Ramos (cell line): ENCODE measurements around the gene LBH.

Source experiments
- in situ Hi-C: fragments of 300-500 bp; cut with MboI; formaldehyde crosslinking; loops from one replicate; pipeline ENCODE4 v1.14.3; 2022; ENCODE audit warnings: low sequenced_read_pairs; ENCODE audit not compliant: unreplicated experiment

LBH gene

DNA sequence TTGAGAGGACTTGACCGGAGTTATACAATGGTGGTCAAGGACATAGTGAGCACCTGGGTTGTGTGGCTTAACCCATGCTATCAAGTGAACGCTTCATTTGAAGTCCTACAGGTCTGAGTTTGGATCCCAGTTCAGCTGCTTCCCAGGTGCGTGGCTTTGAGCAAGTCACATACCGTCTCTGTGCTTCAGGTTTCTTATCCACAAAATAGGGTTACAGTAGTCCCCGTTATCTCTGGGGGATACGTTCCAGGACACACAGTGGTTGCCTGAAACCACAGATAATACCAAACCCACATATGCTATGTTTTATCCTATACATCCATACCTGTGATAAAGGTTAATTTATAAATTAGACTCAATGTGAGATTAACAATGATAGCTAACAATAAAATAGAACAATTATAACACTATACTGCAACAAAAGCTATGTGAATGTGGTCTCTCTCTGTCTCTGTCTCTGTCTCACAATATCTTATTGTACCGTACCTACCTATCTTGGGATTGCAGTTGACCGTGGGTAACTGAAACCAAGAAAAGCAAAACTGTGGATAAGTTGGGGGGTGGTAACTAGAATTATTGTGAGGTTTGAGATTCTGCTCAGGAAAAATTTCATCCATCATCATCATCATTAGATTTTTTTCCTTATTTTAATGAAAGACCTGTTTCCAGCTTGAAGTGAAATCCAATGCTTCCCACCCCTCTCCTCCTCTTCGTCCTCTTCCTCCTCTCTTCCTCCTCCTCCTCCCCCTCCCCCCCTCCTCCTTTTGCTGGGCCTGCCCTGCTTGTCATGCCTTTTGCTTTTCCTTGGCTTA lies 22.7 kb downstream of the LBH start:
- in situ Hi-C loops: no loop called here

DNA sequence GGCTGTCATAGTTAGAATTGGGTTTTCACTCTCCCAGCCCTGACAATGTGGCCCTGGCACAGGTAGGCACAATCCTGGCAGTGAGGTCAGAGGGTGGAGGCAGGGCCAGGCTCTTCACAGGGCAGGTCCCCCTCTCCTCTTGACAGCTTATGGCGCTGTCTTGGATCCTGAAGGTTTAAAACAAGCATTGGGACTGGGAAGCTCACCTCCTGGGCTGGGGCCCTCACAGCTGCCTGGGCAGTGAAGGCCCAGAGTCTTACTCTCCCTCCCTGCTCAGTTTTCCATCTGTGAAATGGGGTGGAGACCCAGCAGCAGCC lies 23.3 kb downstream of the LBH start:
- in situ Hi-C loops: no loop called here

DNA sequence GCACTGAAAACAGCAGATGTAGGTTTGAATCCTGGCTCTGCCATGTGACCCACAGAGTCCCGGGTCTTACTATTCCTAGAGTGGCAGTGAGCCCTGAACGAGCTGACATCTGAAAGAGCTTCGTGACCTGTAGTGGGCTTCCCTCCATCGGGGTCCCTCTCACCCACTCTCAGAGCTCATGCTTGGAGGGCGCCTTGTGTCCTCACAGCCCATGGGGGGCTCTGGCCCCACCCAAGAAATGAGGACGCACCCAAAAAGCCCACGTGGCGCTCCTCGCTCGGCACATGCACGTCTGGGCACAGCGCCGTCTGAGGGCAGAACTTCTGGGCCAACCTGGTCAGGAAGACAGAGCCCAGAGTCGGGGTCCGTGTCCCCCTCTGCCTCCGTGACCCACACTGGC lies 23.7 kb downstream of the LBH start:
- in situ Hi-C loops: no loop called here

DNA sequence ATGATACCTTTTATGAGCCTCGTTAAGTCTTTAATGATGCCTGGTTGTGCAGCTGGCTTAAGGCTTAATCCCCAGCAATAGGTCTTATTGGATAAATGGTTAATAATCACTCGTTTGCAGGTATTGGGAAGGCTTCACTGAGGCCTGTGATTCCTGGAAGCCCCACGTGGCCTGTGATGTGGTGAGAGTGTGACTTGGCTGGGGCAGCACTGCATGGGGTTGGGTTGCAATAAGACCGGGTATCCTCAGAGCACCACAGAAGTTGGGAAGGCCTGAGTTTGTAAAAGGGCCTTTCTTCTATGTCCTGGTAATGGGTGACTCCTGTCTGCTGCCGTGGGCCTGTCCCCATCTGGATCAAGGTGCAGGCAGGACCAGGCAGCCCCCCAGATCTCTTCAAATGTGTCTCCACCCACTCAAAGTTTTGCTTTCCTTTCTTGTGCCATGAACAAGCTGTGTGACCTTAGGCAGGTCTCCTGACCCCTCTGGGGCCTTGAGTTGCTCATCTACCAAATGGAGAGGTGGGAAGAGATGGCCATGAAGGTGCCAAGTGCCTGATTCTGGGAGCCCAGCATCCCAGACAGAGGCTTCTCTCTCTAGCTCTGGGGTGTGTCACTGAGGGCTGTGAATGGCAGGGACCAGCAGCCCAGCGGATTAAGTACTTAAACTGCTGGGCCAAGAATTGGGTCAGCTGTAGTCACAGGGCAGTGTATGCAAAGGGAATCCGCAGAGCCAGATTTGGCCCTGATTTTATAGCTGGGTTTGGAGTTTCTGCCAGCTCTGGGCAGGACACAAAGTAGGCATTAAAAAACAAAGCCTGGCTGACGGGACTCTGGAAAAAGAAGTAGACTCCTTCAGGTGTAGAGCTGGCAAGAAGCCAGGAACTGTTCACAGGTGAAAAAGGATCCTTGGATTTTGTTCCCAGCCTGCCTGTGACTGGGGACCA lies 24.4 kb downstream of the LBH start:
- in situ Hi-C loops: no loop called here

DNA sequence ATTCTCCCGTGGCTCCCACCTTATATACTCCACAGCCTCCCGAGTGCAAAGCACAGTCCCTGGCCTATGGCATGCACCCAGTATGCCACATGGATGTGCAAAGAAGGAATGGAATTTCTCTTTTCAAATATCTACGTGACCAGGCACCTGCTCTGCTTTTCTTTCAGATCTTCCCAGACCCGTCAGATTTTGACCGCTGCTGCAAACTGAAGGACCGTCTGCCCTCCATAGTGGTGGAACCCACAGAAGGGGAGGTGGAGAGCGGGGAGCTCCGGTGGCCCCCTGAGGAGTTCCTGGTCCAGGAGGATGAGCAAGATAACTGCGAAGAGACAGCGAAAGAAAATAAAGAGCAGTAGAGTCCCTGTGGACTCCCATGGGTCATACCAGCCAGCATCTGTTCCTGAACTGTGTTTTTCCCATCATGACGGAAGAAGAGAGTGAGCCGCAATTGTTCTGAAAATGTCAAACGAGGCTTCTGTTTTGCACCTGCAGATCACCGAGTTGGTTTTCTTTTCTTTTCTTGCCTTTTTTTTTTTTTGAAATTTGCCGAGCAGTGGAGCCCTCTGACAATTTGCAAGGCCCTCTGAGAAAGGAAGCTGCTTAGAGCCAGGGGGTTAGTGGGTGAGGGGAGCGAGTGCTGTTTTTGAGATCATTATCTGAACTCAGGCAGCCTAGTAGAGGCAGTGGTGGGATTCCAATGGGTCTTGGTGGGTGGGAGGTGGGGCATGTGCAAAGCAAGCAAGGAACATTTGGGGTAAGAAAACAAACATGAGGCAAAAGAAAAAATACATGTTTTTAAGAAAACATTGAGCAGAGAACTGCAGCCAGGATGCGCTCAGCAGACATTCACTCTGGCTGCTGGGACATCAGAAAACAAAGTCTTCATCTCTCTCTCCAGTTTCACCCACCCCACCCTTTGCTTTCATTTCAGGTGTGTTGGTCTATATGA lies 26.2 kb downstream of the LBH start:
- in situ Hi-C loops: no loop called here

DNA sequence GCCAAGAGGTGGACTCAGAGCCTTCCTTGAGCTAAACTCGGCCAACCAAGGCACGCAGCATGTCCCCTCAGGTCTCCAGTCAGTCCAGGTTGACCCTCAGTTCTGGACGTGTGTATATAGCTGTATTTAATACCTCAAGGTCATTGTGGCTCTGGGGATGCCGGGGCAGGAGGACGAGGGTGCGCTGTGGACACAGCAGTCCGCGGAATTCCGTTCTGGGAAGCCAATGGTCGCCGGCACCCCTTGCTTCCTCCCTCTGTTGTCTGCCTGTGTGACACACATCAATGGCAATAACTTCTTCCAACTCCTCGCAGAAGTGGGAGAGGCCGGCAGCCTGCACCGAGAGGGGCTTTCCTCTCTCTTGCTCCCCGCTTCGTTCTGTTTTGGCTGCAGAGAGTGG lies 27.7 kb downstream of the LBH start:
- in situ Hi-C loops: no loop called here

DNA sequence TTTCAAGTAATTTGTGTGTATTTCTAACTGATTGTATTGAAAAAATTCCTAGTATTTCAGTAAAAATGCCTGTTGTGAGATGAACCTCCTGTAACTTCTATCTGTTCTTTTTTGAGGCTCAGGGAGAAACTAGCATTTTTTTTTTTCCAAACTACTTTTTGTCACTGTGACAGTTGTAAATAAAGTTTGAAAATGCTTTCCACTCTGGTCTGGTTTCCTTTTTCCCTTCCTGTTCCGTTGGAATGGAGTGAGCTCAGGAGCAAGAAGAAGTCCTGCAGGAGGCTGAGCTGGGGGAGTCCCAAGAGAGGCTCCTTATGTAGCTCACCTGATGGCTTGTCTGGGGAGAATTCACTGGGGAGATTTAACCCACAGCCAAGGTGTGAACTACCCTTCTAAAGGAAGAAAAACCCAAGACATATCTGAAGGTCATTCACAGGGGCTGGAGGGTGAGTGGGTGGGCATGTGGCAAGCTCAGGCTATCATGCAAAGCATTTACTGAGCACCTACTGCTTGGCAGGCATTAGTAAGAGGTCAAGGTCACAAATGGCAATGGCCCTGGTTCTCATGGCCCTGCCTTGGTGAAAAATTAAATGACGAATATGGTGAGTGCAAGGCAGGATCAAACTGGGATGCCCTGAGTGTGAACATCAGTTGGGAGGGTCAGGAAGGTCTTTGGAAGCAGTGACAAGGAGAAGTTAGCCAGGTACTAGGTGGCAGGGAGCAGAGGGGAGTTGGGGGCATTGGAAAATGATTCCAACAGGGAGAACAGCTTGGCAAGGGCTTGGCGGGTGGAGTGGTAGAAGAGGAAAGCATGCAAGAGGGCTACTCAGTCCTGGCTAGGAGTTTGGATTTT lies 28.7 kb downstream of the LBH start:
- in situ Hi-C loops: no loop called here

DNA sequence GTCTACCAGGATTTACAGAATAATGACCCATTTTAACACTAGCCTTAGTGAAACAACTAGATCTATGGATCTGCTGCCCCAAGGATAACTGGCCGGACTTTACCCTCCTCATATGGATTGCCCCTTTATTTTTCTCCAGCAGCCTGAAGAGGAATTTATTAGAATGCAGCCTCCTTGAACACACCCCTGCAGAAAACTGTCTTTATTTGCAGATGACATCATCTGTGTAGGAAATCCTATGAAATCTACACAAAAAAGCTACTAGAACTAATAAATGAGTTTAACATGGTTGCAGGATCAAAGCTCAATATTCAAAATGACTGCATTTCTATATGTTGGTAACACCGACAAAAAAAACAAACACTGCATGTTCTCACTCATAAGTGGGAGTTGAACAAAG lies 29.6 kb downstream of the LBH start:
- in situ Hi-C loops: no loop called here

DNA sequence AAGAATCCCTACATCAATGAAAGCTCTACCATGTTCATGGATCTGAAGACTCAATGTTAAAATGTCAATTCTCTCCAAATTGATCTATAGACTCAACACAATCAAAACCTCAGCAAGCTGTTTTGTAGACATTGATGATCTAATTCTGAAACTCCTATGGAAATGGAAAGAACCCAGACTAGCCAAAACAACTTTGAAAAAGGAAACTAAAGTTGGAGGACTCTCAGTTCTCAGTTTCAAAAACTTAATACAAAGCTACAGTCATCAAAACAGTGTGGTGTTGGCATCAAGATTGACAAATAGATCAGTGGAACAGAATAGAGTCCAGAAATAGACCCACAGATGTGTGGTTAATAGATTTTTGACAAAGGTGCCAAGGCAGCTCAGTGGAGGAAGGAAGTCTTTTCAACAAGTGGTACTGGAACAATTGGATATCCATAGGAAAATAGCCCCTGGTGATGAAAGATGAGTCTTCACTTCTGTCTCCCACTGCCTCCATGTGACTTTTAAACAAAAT lies 30.4 kb downstream of the LBH start:
- in situ Hi-C loops: no loop called here

DNA sequence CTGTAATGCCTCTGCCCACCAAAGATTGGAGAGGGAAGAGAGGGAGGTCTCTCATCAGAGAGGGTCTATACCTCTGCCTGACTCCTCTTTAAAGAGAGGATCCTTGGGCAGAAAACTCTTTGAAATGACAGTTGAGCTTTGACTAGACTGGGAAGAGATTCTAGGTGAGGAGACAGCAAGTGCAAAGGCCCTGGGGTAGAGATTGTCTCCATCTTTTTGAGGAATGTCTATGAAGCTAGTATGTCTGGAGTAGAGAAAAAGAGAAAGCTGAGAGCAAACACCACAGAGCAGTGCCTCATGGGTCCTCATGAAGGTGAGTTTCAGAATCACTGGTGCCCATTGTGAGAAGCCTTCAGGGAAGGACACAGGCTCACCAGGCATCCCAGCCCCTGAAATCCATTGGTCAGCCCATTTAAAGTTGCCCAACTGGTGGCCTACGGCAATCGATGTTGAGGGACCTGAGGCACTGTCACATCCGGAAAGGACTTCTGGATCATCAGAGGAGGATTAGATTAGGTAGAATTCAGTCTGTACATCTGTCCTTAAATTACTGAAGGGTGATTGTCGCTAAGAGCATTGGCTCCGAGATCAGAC lies 31.5 kb downstream of the LBH start:
- in situ Hi-C loops: no loop called here

DNA sequence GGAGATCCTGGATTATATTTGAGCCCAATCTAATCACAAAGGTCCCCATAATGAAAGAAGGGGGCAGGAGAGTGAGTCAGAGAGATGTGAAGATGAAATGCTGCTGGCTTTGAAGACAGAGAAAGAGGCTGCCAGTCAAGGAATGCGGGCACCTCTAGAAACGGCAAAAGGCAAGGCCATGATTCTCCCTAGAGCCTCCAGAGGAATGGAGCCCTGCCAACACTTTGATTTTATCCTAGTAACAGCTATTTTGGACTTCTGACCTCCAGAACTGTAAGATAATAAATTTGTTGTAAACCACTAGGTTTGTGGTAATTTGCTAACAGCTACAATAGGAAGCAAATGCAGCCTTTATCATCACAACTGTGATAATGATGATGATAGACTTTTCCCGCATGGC lies 32.9 kb downstream of the LBH start:
- in situ Hi-C loops: no loop called here

DNA sequence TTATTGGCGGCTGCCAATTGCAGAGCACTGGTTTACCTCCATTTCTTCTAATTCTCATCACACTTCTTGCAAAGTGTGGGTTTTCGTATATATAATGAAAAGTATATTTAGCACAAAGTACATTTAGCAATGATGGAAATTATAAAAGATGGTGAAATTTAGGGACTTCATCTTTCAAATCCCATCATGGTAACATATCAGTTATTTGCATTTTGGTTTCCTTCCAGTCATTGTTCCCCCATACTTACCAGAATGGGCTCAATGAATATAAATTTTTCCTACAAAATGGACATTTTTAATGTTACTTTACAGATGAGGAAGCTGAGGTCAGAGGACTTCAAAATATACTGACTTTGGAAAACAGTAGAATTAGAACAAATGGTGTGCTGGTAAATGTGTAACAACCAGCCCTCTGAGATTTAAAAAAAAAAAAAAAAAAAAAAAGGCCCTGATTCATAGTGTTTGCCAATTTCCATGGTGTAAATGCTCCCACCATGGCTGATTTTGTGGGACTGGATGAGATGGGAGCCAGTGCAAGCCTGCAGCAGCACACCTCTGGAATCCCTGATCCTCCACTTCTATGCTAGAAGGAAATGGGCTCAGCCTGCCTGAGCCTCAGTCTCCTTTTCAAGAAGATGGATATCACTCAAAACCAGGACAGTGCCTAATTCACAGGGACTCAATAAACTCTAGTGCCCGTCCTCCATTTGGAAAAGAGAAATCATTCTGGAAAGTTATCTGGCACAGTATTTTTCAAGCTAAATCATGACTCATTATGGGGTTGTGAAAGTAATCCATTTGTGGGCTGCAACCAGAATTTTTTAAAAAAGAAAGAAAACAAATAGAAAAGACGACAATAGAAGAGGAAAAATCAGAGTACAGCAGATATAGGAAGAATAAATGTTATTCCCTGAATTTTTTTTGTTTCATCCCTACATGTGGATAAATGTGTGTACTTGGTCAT lies 34.0 kb downstream of the LBH start:
- in situ Hi-C loops: no loop called here

DNA sequence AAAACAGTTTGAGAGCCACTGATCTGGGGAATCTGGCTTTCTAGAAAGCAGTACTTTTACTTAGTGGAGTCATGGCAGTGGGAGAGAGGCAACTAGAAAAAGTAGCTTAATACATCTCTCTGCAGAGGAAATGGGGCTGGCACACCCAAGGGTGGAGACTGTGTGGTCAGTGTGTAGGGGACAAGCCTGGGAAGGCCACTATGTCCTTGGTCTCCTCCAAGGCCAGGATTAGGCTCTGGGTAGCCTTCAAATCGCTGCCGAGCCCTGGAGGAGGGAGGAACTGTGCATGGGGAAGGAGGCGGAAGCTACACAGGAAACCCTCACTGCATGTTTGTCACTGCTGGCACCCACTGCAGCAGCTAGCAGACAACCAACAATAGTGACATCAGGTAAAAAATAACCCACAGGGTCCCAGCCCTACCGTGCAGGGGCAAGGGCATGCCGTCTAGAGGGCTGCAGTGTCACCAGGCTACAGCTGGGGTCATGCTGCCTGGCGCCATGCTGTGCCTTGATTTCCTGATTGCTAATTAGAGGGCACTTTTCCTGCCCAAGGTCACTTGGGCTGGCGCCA lies 34.8 kb downstream of the LBH start:
- in situ Hi-C loops: no loop called here

DNA sequence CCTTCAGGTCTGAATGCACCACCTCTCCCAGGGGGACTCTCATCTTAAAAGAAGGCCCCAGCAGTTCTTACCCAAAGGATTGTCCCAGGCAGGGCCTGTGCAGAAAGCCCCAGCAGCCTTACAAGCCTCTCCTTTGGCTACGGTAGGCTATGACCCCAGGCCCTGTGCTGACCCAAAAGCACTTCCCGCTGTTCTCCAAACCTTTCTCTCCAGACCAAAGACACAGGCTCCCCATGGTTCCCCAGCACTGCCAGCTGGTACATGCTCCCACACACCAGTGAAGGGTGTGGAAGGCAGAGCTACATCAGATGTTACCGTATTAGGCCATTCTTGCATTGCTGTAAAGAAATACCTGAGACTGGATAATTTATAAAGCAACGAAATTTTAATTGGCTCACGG lies 35.4 kb downstream of the LBH start:
- in situ Hi-C loops: no loop called here

DNA sequence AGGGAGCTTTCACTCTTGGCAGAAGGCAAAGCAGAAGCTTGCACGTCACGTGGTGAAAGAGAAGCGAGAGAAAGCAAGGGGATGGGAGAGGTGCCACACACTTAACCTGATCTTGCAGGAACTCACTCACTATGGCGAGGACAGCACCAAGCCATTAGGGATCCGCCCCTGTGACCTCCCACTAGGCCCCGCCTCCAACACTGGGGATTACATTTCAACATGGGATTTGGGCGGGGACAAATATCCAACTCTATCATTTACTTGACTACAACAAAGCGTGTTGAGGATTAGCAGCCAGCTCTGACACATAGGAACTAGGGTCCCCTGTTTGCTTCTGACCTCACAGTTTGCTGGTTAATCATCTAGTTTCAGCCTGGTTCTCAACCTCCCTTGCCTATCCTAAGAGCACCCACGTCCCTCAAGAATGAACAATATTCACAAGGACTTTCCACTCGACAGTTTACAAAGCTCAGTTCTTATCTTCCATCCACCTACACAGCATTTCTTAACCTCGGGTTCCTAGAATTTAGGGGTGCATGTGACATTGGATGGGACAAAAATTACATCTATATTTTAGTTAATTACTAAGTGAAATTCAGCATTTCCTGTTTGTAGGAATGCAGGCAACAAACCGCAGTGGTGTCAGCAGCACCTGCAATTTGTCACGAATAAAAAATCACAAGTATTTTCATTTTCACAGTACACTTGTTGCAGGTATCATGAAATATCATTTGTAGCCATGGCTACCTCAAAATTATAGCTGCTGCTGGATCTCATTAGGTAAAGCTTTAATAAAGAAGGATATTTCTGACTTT lies 36.0 kb downstream of the LBH start:
- in situ Hi-C loops: no loop called here

DNA sequence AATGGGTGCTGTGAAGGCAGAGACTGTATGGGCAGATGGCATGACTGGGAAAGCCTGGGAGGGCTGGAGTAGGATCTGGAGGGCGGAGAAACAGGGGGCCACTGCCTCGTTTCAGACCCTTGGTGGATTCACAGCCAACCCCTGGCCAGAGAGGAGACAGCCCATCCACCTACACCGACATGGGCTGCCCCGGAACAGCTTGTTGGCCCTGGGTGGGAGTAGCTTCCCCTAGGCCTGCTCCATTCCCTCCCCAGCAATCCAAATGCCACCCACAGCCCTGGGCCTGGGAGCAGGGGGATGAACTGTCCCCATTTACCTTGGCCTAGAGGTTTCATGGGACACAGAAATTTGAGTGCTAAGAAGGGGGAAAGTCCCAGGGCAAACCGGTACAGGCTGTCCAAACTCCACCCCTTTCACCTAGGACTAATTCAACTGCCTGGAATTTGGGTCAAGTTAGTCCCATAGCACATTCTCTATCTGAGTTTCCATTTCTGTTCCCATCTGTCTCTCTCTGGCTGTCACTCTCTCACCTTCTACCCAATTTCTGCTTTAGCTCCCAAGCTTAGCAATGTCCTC lies 37.0 kb downstream of the LBH start:
- in situ Hi-C loops: no loop called here
